ENCODE data around the gene PRRT3. TPM values are rescaled to one million over a fixed set of nuclear protein-coding genes. Genes with fewer than 3 reads are reported as not detected.

Gene PRRT3
- total RNA-seq, 1 experiment from 2014 or later = 4.4 TPM

- Histone ChIP-seq H3K9me3 (ENCODE audit: low read length) (no peaks in the 10 kb centered on the region), H3K79me2 (ENCODE audit: low read length) (no peaks in the 10 kb centered on the region), H3K4me2 (ENCODE audit: low read length) (no peak overlapping the region), H3K27ac (ENCODE audit: low read length) (no peak overlapping the region), H3K4me1 (ENCODE audit: insufficient read depth, low read length) (peaks cover 20% of the 10 kb centered on the region), H3F3A (ENCODE audit: low read length, unreplicated experiment) (no peaks in the 10 kb centered on the region), H3K27me3 (ENCODE audit: low read length) (no peaks in the 10 kb centered on the region), H3K9me2 (replicated peaks; ENCODE audit: low read length) (no peaks in the 10 kb centered on the region), H3K4me3 (ENCODE audit: low read length) (no peak overlapping the region), H2AFZ (ENCODE audit: low read length) (no peak overlapping the region), H4K20me1 (ENCODE audit: low read length) (no peaks in the 10 kb centered on the region), H3K9ac (ENCODE audit: low read length) (no peak overlapping the region), H3K36me3 (ENCODE audit: low read depth, low read length) (no peaks in the 10 kb centered on the region)
- POLR2A ChIA-PET (ENCODE audit: unreplicated experiment) = no interaction called here
- DNase-seq (no peak), ATAC-seq (no peak)
- CTCF ChIA-PET = no interaction called here
- intact Hi-C loops (cut with micrococcal nuclease) = no loop called here
- BruUV-seq (replicated peaks) = no TSS peak
- TF ChIP-seq EZH2 (IDR thresholded peaks at IDR 0.05; ENCODE audit: low read length, unreplicated experiment) (no peak), EZH2phosphoT487 (IDR thresholded peaks at IDR 0.05; ENCODE audit: borderline replicate concordance, low read length) (no peak), CTCF (conservative IDR thresholded peaks at IDR 0.05; ENCODE audit: low read depth, low read length) (no peak)
These were observed 45.7 kb downstream of the PRRT3 start for GRCh38 chr3:9906480-9906879.

GRCh38 chr3:9903904-9904303, 48.3 kb downstream of the PRRT3 start:
- no peak overlapping the region for H3K9ac ChIP-seq (ENCODE audit: low read length)
- no TSS peak for BruUV-seq (replicated peaks)
- intact Hi-C loops (cut with micrococcal nuclease) = no loop called here
- no peak for TF ChIP-seq EZH2phosphoT487 (IDR thresholded peaks at IDR 0.05; ENCODE audit: borderline replicate concordance, low read length)
- no peak for TF ChIP-seq EZH2 (IDR thresholded peaks at IDR 0.05; ENCODE audit: low read length, unreplicated experiment)
- TF ChIP-seq CTCF (conservative IDR thresholded peaks at IDR 0.05; ENCODE audit: low read depth, low read length) = no peak
- no peaks in the 10 kb centered on the region for H3K36me3 ChIP-seq (ENCODE audit: low read depth, low read length)
- ATAC-seq (no peak), DNase-seq (no peak)
- no peak overlapping the region for H2AFZ ChIP-seq (ENCODE audit: low read length)
- H4K20me1 ChIP-seq (ENCODE audit: low read length) = no peaks in the 10 kb centered on the region
- H3K4me2 ChIP-seq (ENCODE audit: low read length) = peak overlapping the region; percentile 74
- no peaks in the 10 kb centered on the region for H3K27me3 ChIP-seq (ENCODE audit: low read length)
- H3K4me1 ChIP-seq (ENCODE audit: insufficient read depth, low read length) = peaks cover 26% of the 10 kb centered on the region
- no peaks in the 10 kb centered on the region for H3F3A ChIP-seq (ENCODE audit: low read length, unreplicated experiment)
- peak overlapping the region; percentile 48 for H3K27ac ChIP-seq (ENCODE audit: low read length)
- ChIA-PET POLR2A (ENCODE audit: unreplicated experiment) (no interaction called here), CTCF (interaction anchor here (0.6 kb wide), 1 partner anchor 177 kb away, joined by 6 read pairs; no protein-coding TSS in a partner anchor)
- H3K4me3 ChIP-seq (ENCODE audit: low read length) = no peak overlapping the region
- no peaks in the 10 kb centered on the region for H3K9me3 ChIP-seq (ENCODE audit: low read length)
- no peaks in the 10 kb centered on the region for H3K9me2 ChIP-seq (replicated peaks; ENCODE audit: low read length)
- H3K79me2 ChIP-seq (ENCODE audit: low read length) = no peaks in the 10 kb centered on the region

- DNase-seq (peak; percentile 54), ATAC-seq (peak; percentile 58)
- CTCF ChIA-PET = interaction anchor here (0.7 kb wide), 1 partner anchor 9 kb away, joined by 3 read pairs; no protein-coding TSS in a partner anchor
- TF ChIP-seq CTCF (conservative IDR thresholded peaks at IDR 0.05; ENCODE audit: low read depth, low read length) (no peak), EZH2 (IDR thresholded peaks at IDR 0.05; ENCODE audit: low read length, unreplicated experiment) (no peak)
- Histone ChIP-seq H3K9me3 (ENCODE audit: low read length) (no peaks in the 10 kb centered on the region), H3K4me2 (ENCODE audit: low read length) (peak overlapping the region; percentile 74), H3K4me1 (ENCODE audit: insufficient read depth, low read length) (peaks cover 33% of the 10 kb centered on the region), H3K9ac (ENCODE audit: low read length) (no peak overlapping the region), H3F3A (ENCODE audit: low read length, unreplicated experiment) (peaks cover 4% of the 10 kb centered on the region), H4K20me1 (ENCODE audit: low read length) (no peaks in the 10 kb centered on the region), H3K9me2 (replicated peaks; ENCODE audit: low read length) (no peaks in the 10 kb centered on the region), H3K79me2 (ENCODE audit: low read length) (no peaks in the 10 kb centered on the region), H2AFZ (ENCODE audit: low read length) (peak overlapping the region; percentile 47), H3K27me3 (ENCODE audit: low read length) (no peaks in the 10 kb centered on the region), H3K4me3 (ENCODE audit: low read length) (peak overlapping the region; percentile 16; the same call in 1 of the 2 replicates), H3K27ac (ENCODE audit: low read length) (peak overlapping the region; percentile 48), H3K36me3 (ENCODE audit: low read depth, low read length) (no peaks in the 10 kb centered on the region)
- intact Hi-C loops (cut with micrococcal nuclease) = no loop called here
- POLR2A ChIA-PET (ENCODE audit: unreplicated experiment) = no interaction called here
- no TSS peak for BruUV-seq (replicated peaks)
These were observed 49.0 kb downstream of the PRRT3 start for GRCh38 chr3:9903238-9903624.
